AG04450 (cell line): Measurements from ENCODE around the gene SCAP. TPM values are rescaled to one million over a fixed set of nuclear protein-coding genes. Genes with fewer than 3 reads are reported as not detected.
A peak's percentile ranks its signal among the peaks of the same experiment; 100 is the strongest.

Experiments used
- CTCF ChIA-PET: fragments of 300-600, 350-600 bp; formaldehyde crosslinking; extraction: SDS; loops from one replicate; lab custom pipeline; 2022; ENCODE audit warnings: antibody characterized with exemption, inconsistent platforms; lab: Charles Lee
- POLR2A ChIA-PET: fragments of 350-600 bp; formaldehyde crosslinking; extraction: SDS; loops from one replicate; lab custom pipeline; 2021; ENCODE audit warnings: antibody characterized with exemption, inconsistent platforms; lab: Yijun Ruan, JAX
- DNase-seq: peaks from one replicate; pipeline ENCODE4 v3.0.0-alpha.2; 2011; ENCODE audit warnings: low read depth, low spot score
- H3K27ac ChIP-seq: one replicate; pipeline ENCODE4 v1.5.1; 2012; ENCODE audit warnings: low read depth, low read length, control low read depth
- H3K27me3 ChIP-seq: one replicate; pipeline ENCODE4 v1.6.0; 2012; ENCODE audit warnings: low read length; ENCODE audit not compliant: control insufficient read depth, insufficient read depth
- H3K4me3 ChIP-seq: 2 replicates; pipeline ENCODE4 v1.5.1; 2011; ENCODE audit warnings: mild to moderate bottlenecking, low read depth, low read length, control low read depth
- H3K9me3 ChIP-seq: 2 replicates; pipeline ENCODE4 v1.5.1; 2012; ENCODE audit warnings: low read length; ENCODE audit not compliant: control insufficient read depth, insufficient read depth
- CTCF ChIP-seq: IDR thresholded peaks from 2 replicates; pipeline ENCODE4 v1.5.1; 2011; ENCODE audit warnings: low read depth, low read length, control low read depth, inconsistent platforms
- polyA plus RNA-seq: library from polyadenylated mRNA; depleted of rRNA; stranded (reverse); fragments of >200 nt; gene quantifications from 2 replicates; pipeline ENCODE4 v1.2.3, GENCODE V29; 2011

Gene SCAP
- polyA plus RNA-seq, 1 experiment = 17.0 TPM

- DNase-seq = no peak
- ChIA-PET CTCF (no interaction called here), POLR2A (no interaction called here)
- no peak for TF ChIP-seq CTCF
- Histone ChIP-seq H3K27me3 (no peaks in the 10 kb centered on the region), H3K4me3 (no peak overlapping the region), H3K27ac (no peak overlapping the region), H3K9me3 (no peaks in the 10 kb centered on the region)
These were observed 31.6 kb downstream of the SCAP start for GRCh38 chr3:47444103-47444502.

- POLR2A ChIA-PET = no interaction called here
These were observed 32.1 kb downstream of the SCAP start for GRCh38 chr3:47443611-47443995.

GRCh38 chr3:47441796-47442551, 33.8 kb downstream of the SCAP start:
- no peak for DNase-seq
- CTCF ChIA-PET = interaction anchor here (0.5 to 1.3 kb wide), 3 partner anchors 22 to 37 kb away, joined by 3 to 4 read pairs (median 4); no protein-coding TSS in a partner anchor
- Histone ChIP-seq H3K27me3 (no peaks in the 10 kb centered on the region), H3K27ac (no peak overlapping the region), H3K9me3 (no peaks in the 10 kb centered on the region), H3K4me3 (no peak overlapping the region)
- POLR2A ChIA-PET = no interaction called here
- TF ChIP-seq CTCF = no peak

More at GRCh38 chr3:47443611-47443995, 32.1 kb downstream of the SCAP start:
- H3K27me3 ChIP-seq = no peaks in the 10 kb centered on the region
- no peak overlapping the region for H3K4me3 ChIP-seq
- TF ChIP-seq CTCF = no peak
- CTCF ChIA-PET = no interaction called here
- DNase-seq = no peak
- H3K9me3 ChIP-seq = no peaks in the 10 kb centered on the region
- H3K27ac ChIP-seq = peak overlapping the region; percentile 75

- no peak for DNase-seq
- no peak overlapping the region for H3K4me3 ChIP-seq
- ChIA-PET POLR2A (no interaction called here), CTCF (interaction anchor here (0.6 kb wide), 1 partner anchor 55 kb away, joined by 5 read pairs; no protein-coding TSS in a partner anchor)
- no peaks in the 10 kb centered on the region for H3K9me3 ChIP-seq
- H3K27me3 ChIP-seq = no peaks in the 10 kb centered on the region
- peak; percentile 46 for TF ChIP-seq CTCF
- no peak overlapping the region for H3K27ac ChIP-seq
These were observed 35.6 kb downstream of the SCAP start for GRCh38 chr3:47440131-47440530.

- ChIA-PET POLR2A (no interaction called here), CTCF (no interaction called here)
- no peaks in the 10 kb centered on the region for H3K27me3 ChIP-seq
- no peak overlapping the region for H3K4me3 ChIP-seq
- TF ChIP-seq CTCF = no peak
- no peak overlapping the region for H3K27ac ChIP-seq
- no peak for DNase-seq
- H3K9me3 ChIP-seq = no peaks in the 10 kb centered on the region
These were observed 39.6 kb downstream of the SCAP start for GRCh38 chr3:47436180-47436579.
